Measurements from ENCODE around the gene DYNLT2.
A peak's percentile ranks its signal among the peaks of the same experiment; 100 is the strongest.
"Not testable (repeated sequence)": the region's sequence is repeated elsewhere in the genome, so short reads cannot be mapped to it uniquely, and the experiment has no call there.

DYNLT2 gene

GRCh38 chr6:169783971-169784820 lies 32.8 kb upstream of the DYNLT2 start:
- no peak for DNase-seq (ENCODE audit: low spot score)

- DNase-seq (ENCODE audit: low spot score): no peak
Measured at GRCh38 chr6:169783401-169783800, 32.0 kb upstream of the DYNLT2 start.

- DNase-seq (ENCODE audit: low spot score): no peak
Measured at GRCh38 chr6:169782966-169783365, 31.6 kb upstream of the DYNLT2 start.

- peak; percentile 1 for DNase-seq (ENCODE audit: low spot score)
Measured at GRCh38 chr6:169780571-169781091, 29.3 kb upstream of the DYNLT2 start.

GRCh38 chr6:169779896-169780295 lies 28.5 kb upstream of the DYNLT2 start:
- DNase-seq (ENCODE audit: low spot score): no peak

- DNase-seq (ENCODE audit: low spot score): no peak
Measured at GRCh38 chr6:169779092-169779815, 27.9 kb upstream of the DYNLT2 start.

- DNase-seq (ENCODE audit: low spot score): no peak
Measured at GRCh38 chr6:169778646-169779045, 27.3 kb upstream of the DYNLT2 start.

- no peak for DNase-seq (ENCODE audit: low spot score)
Measured at GRCh38 chr6:169777896-169778295, 26.5 kb upstream of the DYNLT2 start.

GRCh38 chr6:169776379-169776778 lies 25.0 kb upstream of the DYNLT2 start:
- DNase-seq (ENCODE audit: low spot score): no peak

GRCh38 chr6:169775321-169775720 lies 23.9 kb upstream of the DYNLT2 start:
- DNase-seq (ENCODE audit: low spot score): no peak

GRCh38 chr6:169774347-169774746 lies 23.0 kb upstream of the DYNLT2 start:
- DNase-seq (ENCODE audit: low spot score): no peak

- DNase-seq (ENCODE audit: low spot score): no peak
Measured at GRCh38 chr6:169766921-169767736, 15.8 kb upstream of the DYNLT2 start.

GRCh38 chr6:169766232-169766631 lies 14.9 kb upstream of the DYNLT2 start:
- no peak for DNase-seq (ENCODE audit: low spot score)

- DNase-seq (ENCODE audit: low spot score): not testable (repeated sequence)
Measured at GRCh38 chr6:169765789-169766188, 14.4 kb upstream of the DYNLT2 start.

- no peak for DNase-seq (ENCODE audit: low spot score)
Measured at GRCh38 chr6:169763881-169764280, 12.5 kb upstream of the DYNLT2 start.

- DNase-seq (ENCODE audit: low spot score): peak; percentile 10
Measured at GRCh38 chr6:169763308-169763707, 11.9 kb upstream of the DYNLT2 start.

- DNase-seq (ENCODE audit: low spot score): no peak
Measured at GRCh38 chr6:169755162-169755561, 3.8 kb upstream of the DYNLT2 start.

- DNase-seq (ENCODE audit: low spot score): peak; percentile 19
Measured at GRCh38 chr6:169752074-169752623, 777 bp upstream of the DYNLT2 start.

GRCh38 chr6:169746556-169746955 lies 4.8 kb downstream of the DYNLT2 start:
- DNase-seq (ENCODE audit: low spot score): no peak

GRCh38 chr6:169745405-169745804 lies 6.0 kb downstream of the DYNLT2 start:
- DNase-seq (ENCODE audit: low spot score): no peak

- no peak for DNase-seq (ENCODE audit: low spot score)
Measured at GRCh38 chr6:169741344-169741743, 10.0 kb downstream of the DYNLT2 start.

- no peak for DNase-seq (ENCODE audit: low spot score)
Measured at GRCh38 chr6:169738976-169739529, 12.3 kb downstream of the DYNLT2 start.
